DND-41 (cell line): Measurements from ENCODE around the gene GID8.

Experiments
- CTCF ChIP-seq: IDR thresholded peaks from 2 replicates; pipeline ENCODE4 v1.5.1; 2012; ENCODE audit warnings: borderline replicate concordance, low read length, moderate library complexity, mild to moderate bottlenecking; ENCODE audit not compliant: poor library complexity, severe bottlenecking; ENCODE audit errors: extremely low read depth
- EZH2 ChIP-seq: IDR thresholded peaks from 3 replicates; pipeline ENCODE4 v1.6.1; 2012; ENCODE audit warnings: borderline replicate concordance, low read depth, mild to moderate bottlenecking, moderate library complexity, low read length, inconsistent platforms; ENCODE audit not compliant: severe bottlenecking

- TF ChIP-seq CTCF (no peak), EZH2 (no peak)
These were observed 47.5 kb downstream of the GID8 start for GRCh38 chr20:62985444-62985778.
